Progenitor cell of endocrine pancreas (in vitro differentiated cells): ENCODE measurements around the gene DSCAML1. TPM values are rescaled to one million over a fixed set of nuclear protein-coding genes. Genes with fewer than 3 reads are reported as not detected.

ENCODE experiments used
- DNase-seq: peaks from one replicate; pipeline ENCODE4 v3.0.0; 2021; ENCODE audit warnings: low spot score; ENCODE audit not compliant: unreplicated experiment
- H3K27ac Mint-ChIP-seq: 2 replicates; pipeline ENCODE4 v1.8.0; 2021; ENCODE audit warnings: mild to moderate bottlenecking, moderate library complexity, mixed read lengths
- H3K27me3 Mint-ChIP-seq: 2 replicates; pipeline ENCODE4 v1.8.0; 2021; ENCODE audit warnings: mixed read lengths
- H3K36me3 Mint-ChIP-seq: 2 replicates; pipeline ENCODE4 v1.8.0; 2022; ENCODE audit warnings: mixed read lengths; ENCODE audit not compliant: insufficient read depth
- H3K4me1 Mint-ChIP-seq: 2 replicates; pipeline ENCODE4 v1.8.0; 2021; ENCODE audit warnings: low read depth, mixed read lengths
- H3K4me3 Mint-ChIP-seq: 2 replicates; pipeline ENCODE4 v1.8.0; 2021; ENCODE audit warnings: low read depth, mild to moderate bottlenecking, moderate library complexity, mixed read lengths
- H3K9me3 Mint-ChIP-seq: 2 replicates; pipeline ENCODE4 v1.8.0; 2021; ENCODE audit warnings: low read depth, mixed read lengths
- total RNA-seq: library from RNA; stranded (reverse); gene quantifications from 2 replicates; pipeline ENCODE4 v1.2.1, GENCODE V29; 2021
- TF ChIP-seq, protein P1 (sequence below): fragments of 200-600 bp; sonication (generic); IDR thresholded peaks from one replicate; pipeline ENCODE4 v1.5.0; 2021; ENCODE audit warnings: antibody characterized with exemption, mild to moderate bottlenecking; ENCODE audit not compliant: unreplicated experiment

The DSCAML1 gene
- total RNA-seq, 1 donor from 2014 or later: 2.7 TPM

DNA sequence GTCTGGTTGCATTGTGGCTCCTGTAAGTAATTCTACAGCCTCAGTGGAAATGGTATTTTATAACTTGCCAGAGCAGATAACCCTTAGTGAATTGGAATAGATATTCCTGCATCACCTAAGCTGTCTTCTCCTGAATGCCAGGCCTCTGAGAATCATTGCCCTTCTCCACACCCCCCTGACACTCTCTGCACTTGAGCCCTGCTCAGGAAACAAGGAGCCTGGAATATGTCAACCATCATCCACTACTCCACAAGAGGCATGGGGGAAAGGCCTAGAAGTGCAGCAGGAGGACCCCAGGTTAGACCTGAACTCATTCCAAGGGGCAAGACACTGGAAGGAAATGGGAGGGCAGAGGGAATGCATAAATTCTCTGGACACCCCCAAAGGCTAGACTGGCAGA, 72.4 kb downstream of the DSCAML1 start:
- DNase-seq: no peak
- Mint-ChIP-seq H3K27ac (no peak overlapping the region), H3K36me3 (no peaks in the 10 kb centered on the region), H3K9me3 (peaks cover 3% of the 10 kb centered on the region), H3K4me3 (no peak overlapping the region), H3K4me1 (peaks cover 18% of the 10 kb centered on the region), H3K27me3 (peaks cover 16% of the 10 kb centered on the region)
- TF ChIP-seq, protein P1, sequence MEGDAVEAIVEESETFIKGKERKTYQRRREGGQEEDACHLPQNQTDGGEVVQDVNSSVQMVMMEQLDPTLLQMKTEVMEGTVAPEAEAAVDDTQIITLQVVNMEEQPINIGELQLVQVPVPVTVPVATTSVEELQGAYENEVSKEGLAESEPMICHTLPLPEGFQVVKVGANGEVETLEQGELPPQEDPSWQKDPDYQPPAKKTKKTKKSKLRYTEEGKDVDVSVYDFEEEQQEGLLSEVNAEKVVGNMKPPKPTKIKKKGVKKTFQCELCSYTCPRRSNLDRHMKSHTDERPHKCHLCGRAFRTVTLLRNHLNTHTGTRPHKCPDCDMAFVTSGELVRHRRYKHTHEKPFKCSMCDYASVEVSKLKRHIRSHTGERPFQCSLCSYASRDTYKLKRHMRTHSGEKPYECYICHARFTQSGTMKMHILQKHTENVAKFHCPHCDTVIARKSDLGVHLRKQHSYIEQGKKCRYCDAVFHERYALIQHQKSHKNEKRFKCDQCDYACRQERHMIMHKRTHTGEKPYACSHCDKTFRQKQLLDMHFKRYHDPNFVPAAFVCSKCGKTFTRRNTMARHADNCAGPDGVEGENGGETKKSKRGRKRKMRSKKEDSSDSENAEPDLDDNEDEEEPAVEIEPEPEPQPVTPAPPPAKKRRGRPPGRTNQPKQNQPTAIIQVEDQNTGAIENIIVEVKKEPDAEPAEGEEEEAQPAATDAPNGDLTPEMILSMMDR: no peak

DNA sequence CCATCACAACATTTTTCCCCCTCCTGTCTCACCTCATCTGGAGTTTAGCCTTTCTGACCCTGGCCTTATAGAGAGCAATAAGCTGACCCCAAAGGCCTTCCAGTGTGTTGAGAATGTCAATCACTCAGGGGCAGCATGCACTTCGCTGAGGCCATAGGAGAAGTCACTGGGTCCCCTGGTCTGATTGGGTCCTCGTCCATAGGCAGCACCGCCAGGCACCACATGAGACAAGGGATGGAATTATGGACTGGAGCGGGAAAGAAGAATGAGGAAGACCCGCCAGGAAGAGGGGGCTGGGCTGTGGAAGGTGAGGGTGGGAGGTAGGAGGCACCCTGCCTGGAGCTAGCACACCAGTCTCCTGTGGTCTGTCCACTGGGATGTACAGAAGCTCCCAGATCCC, 72.9 kb downstream of the DSCAML1 start:
- Mint-ChIP-seq H3K27me3 (peaks cover 16% of the 10 kb centered on the region), H3K9me3 (peaks cover 3% of the 10 kb centered on the region), H3K4me1 (peaks cover 18% of the 10 kb centered on the region), H3K4me3 (no peak overlapping the region), H3K36me3 (no peaks in the 10 kb centered on the region), H3K27ac (no peak overlapping the region)
- TF ChIP-seq, protein P1: no peak
- DNase-seq: no peak

DNA sequence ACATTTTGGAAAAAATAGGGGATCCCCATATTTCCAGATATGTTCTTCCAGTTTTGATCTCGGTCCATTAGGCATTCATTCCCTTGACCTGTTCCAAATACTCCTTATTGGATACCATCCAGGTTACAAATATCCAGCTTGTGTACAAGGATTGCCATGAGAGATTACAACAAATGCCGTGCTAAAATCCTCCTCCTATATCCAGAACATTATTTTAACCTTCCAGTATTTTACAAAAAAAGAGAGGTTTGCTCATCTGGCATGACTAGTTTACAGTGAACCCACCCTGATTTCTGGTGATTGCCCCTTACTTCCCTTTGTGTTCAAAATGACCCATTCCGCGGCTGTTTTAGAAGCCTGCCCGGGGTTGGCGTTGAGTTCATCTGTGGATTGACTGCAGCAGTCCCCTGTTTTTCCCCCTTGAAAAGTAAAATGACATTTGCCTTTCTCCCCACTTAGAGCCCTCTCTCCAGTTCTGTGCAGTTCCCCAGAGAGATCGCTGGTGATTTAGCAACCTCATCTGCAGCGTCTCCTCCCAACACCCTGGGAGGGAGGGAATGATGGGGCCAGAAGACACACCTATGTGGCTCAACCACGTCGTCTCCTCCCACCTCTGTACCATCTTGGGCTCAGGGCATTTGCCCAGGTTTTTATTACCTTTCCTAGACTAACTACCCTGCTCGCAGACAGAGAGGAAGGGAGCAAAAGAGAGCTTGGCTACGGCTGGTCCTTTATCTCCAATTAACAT, 73.6 kb downstream of the DSCAML1 start:
- Mint-ChIP-seq H3K36me3 (no peaks in the 10 kb centered on the region), H3K9me3 (peaks cover 3% of the 10 kb centered on the region), H3K4me1 (peaks cover 21% of the 10 kb centered on the region), H3K4me3 (no peak overlapping the region), H3K27ac (no peak overlapping the region), H3K27me3 (peaks cover 16% of the 10 kb centered on the region)
- DNase-seq: no peak
- TF ChIP-seq, protein P1: no peak

DNA sequence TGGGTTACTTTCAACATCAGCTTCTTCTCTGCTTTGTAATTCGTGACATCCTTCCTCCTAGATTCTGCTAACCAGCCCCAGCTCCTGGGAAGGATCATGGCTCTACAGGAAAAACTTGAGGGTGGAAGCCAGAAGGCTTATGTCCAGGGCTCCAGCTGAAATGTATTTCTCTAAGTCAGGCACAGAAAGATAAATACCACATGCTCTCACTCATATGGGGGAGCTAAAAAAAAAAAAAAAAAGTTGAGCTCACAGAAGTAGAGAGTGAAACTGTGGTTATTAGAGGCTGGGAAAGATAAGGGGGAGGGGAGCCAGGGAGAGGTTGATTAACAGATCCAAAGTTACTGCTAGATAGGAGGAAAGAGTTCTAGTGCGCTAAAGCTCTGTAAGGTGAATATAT, 74.9 kb downstream of the DSCAML1 start:
- Mint-ChIP-seq H3K9me3 (no peaks in the 10 kb centered on the region), H3K4me3 (no peak overlapping the region), H3K27ac (no peak overlapping the region), H3K36me3 (no peaks in the 10 kb centered on the region), H3K4me1 (peaks cover 33% of the 10 kb centered on the region), H3K27me3 (peaks cover 10% of the 10 kb centered on the region)
- TF ChIP-seq, protein P1: no peak
- no peak for DNase-seq

DNA sequence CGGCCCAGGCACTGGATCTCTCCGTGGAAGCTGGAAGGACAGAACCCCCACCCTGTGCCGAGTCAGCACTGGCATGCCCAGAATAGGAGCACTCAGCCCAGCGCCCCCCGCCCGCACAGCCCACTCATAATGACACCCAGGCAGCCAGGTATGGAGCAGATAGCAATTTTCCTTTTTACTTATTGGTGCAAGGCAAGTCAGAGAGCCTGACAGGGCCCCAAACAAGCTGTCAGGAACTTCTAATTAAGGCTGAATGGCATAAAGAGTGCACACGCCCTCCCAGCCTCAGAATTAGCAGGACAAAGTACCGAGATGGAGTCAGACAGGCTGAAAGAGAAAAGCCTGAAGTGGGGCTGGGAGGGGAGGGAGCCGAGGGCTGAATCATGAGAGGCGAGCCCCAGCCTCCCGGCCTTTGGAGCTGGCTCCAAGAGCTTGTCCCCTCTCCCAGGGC, 76.9 kb downstream of the DSCAML1 start:
- Mint-ChIP-seq H3K36me3 (no peaks in the 10 kb centered on the region), H3K4me1 (peaks cover 50% of the 10 kb centered on the region), H3K27ac (peak overlapping the region; percentile 71), H3K9me3 (no peaks in the 10 kb centered on the region), H3K4me3 (no peak overlapping the region), H3K27me3 (peaks cover 10% of the 10 kb centered on the region)
- DNase-seq: no peak
- TF ChIP-seq, protein P1: no peak
